K562 (cell line): ENCODE results near the gene TBATA. TPM values are rescaled to one million over a fixed set of nuclear protein-coding genes. Genes with fewer than 3 reads are reported as not detected.

Source experiments
- BHLHE40 ChIP-seq: IDR thresholded peaks from 2 replicates; pipeline ENCODE4 v1.6.1; 2011; ENCODE audit warnings: low read length, improper control_type of control experiment
- CREB3 ChIP-seq: fragments of 450-650 bp; conservative IDR thresholded peaks from 2 replicates; pipeline ENCODE4 v1.6.1; 2016; ENCODE audit warnings: missing genetic modification characterization, low read depth, mild to moderate bottlenecking, missing compliant biosample characterization, moderate library complexity
- CREBBP ChIP-seq: IDR thresholded peaks from one replicate; pipeline ENCODE4 v1.6.1; 2012; ENCODE audit warnings: low read depth, mild to moderate bottlenecking, control low read depth, inconsistent platforms, low read length
- ERF ChIP-seq: fragments of 450-650 bp; formaldehyde crosslinking; IDR thresholded peaks from 2 replicates; pipeline ENCODE4 v1.4.0; 2020; ENCODE audit warnings: mild to moderate bottlenecking, mixed read lengths
- MYBL2 ChIP-seq, 2 experiments: fragments of 450-650 bp in 1 of 2; sonication (generic) in 1 of 2; formaldehyde crosslinking in 1 of 2; IDR thresholded peaks; 2 replicates each; pipeline versions ENCODE4 v1.6.1 to v1.8.1; 2017 to 2022; ENCODE audit warnings: borderline replicate concordance in 1 of 2, inconsistent platforms in 1 of 2, low read depth in 1 of 2, mild to moderate bottlenecking in 1 of 2, missing genetic modification reagents in 1 of 2, moderate library complexity in 1 of 2
- NCOR1 ChIP-seq: fragments of 450-650 bp; IDR thresholded peaks from 2 replicates; pipeline ENCODE4 v1.6.1; 2016; ENCODE audit warnings: mild to moderate bottlenecking, moderate library complexity
- TBP ChIP-seq: optimal IDR thresholded peaks from 2 replicates; pipeline ENCODE3; 2011; ENCODE audit warnings: low read depth, low read length, improper control_type of control experiment
- WHSC1 ChIP-seq: IDR thresholded peaks from one replicate; pipeline ENCODE4 v1.6.1; 2012; ENCODE audit warnings: low read length, control low read depth, inconsistent platforms
- ZNF24 ChIP-seq: fragments of 450-650 bp; IDR thresholded peaks from 2 replicates; pipeline ENCODE4 v1.6.1; 2016
- ZNF263 ChIP-seq: sonication (generic); formaldehyde crosslinking; IDR thresholded peaks from 2 replicates; pipeline ENCODE4 v1.8.0; 2022; ENCODE audit warnings: mild to moderate bottlenecking, missing genetic modification reagents, borderline replicate concordance
- ZNF444 ChIP-seq: fragments of 250-450 bp; sonication (Bioruptor Pico); IDR thresholded peaks from 2 replicates; pipeline ENCODE4 v1.4.0; 2020; ENCODE audit warnings: mild to moderate bottlenecking, moderate library complexity
- polyA plus RNA-seq, 8 experiments: library from polyadenylated mRNA; depleted of rRNA in 4 of 8; stranded (reverse) in 5 of 8; unstranded in 3 of 8; fragments of >200 nt; fragmentation: Nextera tagmentation in 2 of 8; fragmentation: Illumina TruSeq in 1 of 8; extraction: Ambion mirVana in 2 of 8; extraction: Trizol in 1 of 8; gene quantifications; 2 replicates each; pipeline versions ENCODE4 v1.2.1 to v1.2.3, GENCODE V29; 2011 to 2014; ENCODE audit warnings: inconsistent platforms in 1 of 8, missing spikeins in 1 of 8
- total RNA-seq, 7 experiments: library from RNA; depleted of rRNA in 6 of 7; stranded (reverse); fragments of >200 nt in 6 of 7; fragmentation: Illumina TruSeq in 2 of 7; extraction: Trizol in 2 of 7; gene quantifications; 2 replicates each; pipeline versions ENCODE4 v1.2.1 to v1.2.3, GENCODE V29; 2011 to 2021; ENCODE audit warnings: low replicate concordance in 1 of 7
- TF ChIP-seq, protein P1 (sequence below): sonication (generic); IDR thresholded peaks from 2 replicates; pipeline ENCODE4 v1.6.1; 2016
- TF ChIP-seq, protein P2 (sequence below): fragments of 200-800 bp; sonication (Bioruptor generic); IDR thresholded peaks from 2 replicates; pipeline ENCODE4 v1.6.1; 2017; ENCODE audit warnings: missing genetic modification characterization, missing compliant biosample characterization
- TF ChIP-seq, protein P3 (sequence below), 2 experiments: fragments of 450-650 bp; IDR thresholded peaks; 2 replicates each; pipeline ENCODE4 v1.6.1; 2018; ENCODE audit warnings: mild to moderate bottlenecking in 2 of 2, low read depth in 1 of 2; ENCODE audit not compliant: partially characterized antibody in 2 of 2
- TF ChIP-seq, protein P4 (sequence below): fragments of 450-650 bp; formaldehyde crosslinking; IDR thresholded peaks from 2 replicates; pipeline ENCODE4 v1.4.0; 2020; ENCODE audit warnings: mild to moderate bottlenecking
- TF ChIP-seq, protein P5 (sequence below): fragments of 250-450 bp; sonication (Bioruptor Pico); IDR thresholded peaks from 2 replicates; pipeline ENCODE4 v1.5.0; 2022; ENCODE audit warnings: mild to moderate bottlenecking

Gene TBATA
- total and polyA plus RNA-seq, 9 of the 15 experiments (the other 6 are each of a cell fraction or from before 2014, with no cell fraction given): not detected

DNA sequence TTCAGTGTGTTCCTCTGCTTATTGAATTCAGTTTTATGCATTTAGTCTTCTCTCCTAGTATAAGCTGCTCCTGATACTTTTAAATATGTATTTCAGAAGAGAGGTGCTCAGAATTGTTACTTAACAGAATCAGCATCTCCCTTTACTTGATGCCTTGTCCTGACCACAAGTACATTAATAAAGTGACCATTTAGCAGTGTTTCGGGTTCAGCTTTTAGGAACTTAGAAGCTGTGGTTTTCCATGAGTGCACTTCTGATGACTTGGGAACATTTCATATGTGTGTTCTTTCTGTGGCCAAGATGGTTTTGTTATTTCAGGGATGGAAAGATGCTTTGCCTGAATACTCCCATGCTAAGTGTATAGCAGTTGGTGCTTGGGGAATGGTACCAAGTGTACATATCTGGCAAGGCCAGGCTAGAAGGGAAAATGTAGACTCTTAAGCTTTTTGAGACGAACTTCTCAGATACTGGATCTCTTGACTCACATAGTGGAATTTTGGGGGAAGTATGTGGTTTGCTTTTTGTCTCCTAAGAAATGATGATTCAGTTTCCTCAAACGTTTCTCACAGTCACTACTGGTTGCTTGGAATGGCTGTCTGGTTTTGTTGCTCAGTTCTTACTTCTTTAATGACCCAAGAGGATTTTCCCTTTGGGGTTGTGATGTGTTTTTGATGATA lies 47.8 kb upstream of the TBATA start (continued):
- TF ChIP-seq, protein P1, sequence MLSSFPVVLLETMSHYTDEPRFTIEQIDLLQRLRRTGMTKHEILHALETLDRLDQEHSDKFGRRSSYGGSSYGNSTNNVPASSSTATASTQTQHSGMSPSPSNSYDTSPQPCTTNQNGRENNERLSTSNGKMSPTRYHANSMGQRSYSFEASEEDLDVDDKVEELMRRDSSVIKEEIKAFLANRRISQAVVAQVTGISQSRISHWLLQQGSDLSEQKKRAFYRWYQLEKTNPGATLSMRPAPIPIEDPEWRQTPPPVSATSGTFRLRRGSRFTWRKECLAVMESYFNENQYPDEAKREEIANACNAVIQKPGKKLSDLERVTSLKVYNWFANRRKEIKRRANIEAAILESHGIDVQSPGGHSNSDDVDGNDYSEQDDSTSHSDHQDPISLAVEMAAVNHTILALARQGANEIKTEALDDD: no peak
- TF ChIP-seq WHSC1: no peak
- TF ChIP-seq NCOR1: no peak
- TF ChIP-seq, protein P2, sequence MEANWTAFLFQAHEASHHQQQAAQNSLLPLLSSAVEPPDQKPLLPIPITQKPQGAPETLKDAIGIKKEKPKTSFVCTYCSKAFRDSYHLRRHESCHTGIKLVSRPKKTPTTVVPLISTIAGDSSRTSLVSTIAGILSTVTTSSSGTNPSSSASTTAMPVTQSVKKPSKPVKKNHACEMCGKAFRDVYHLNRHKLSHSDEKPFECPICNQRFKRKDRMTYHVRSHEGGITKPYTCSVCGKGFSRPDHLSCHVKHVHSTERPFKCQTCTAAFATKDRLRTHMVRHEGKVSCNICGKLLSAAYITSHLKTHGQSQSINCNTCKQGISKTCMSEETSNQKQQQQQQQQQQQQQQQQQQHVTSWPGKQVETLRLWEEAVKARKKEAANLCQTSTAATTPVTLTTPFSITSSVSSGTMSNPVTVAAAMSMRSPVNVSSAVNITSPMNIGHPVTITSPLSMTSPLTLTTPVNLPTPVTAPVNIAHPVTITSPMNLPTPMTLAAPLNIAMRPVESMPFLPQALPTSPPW (CRISPR knock-in tag): no peak
- TF ChIP-seq, protein P3, sequence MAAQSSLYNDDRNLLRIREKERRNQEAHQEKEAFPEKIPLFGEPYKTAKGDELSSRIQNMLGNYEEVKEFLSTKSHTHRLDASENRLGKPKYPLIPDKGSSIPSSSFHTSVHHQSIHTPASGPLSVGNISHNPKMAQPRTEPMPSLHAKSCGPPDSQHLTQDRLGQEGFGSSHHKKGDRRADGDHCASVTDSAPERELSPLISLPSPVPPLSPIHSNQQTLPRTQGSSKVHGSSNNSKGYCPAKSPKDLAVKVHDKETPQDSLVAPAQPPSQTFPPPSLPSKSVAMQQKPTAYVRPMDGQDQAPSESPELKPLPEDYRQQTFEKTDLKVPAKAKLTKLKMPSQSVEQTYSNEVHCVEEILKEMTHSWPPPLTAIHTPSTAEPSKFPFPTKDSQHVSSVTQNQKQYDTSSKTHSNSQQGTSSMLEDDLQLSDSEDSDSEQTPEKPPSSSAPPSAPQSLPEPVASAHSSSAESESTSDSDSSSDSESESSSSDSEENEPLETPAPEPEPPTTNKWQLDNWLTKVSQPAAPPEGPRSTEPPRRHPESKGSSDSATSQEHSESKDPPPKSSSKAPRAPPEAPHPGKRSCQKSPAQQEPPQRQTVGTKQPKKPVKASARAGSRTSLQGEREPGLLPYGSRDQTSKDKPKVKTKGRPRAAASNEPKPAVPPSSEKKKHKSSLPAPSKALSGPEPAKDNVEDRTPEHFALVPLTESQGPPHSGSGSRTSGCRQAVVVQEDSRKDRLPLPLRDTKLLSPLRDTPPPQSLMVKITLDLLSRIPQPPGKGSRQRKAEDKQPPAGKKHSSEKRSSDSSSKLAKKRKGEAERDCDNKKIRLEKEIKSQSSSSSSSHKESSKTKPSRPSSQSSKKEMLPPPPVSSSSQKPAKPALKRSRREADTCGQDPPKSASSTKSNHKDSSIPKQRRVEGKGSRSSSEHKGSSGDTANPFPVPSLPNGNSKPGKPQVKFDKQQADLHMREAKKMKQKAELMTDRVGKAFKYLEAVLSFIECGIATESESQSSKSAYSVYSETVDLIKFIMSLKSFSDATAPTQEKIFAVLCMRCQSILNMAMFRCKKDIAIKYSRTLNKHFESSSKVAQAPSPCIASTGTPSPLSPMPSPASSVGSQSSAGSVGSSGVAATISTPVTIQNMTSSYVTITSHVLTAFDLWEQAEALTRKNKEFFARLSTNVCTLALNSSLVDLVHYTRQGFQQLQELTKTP (IDR thresholded peaks at IDR 0.05; ENCODE audit: low read depth in 1 of 2, partially characterized antibody in 2 of 2): no peak
- no peak for TF ChIP-seq TBP
- TF ChIP-seq MYBL2 (IDR thresholded peaks at IDR 0.05; ENCODE audit: low read depth): no peak
- TF ChIP-seq MYBL2 (CRISPR knock-in tag; IDR thresholded peaks at IDR 0.05; ENCODE audit: borderline replicate concordance): no peak
- TF ChIP-seq ERF (CRISPR knock-in tag): 0 out of 2 replicates have a peak, but pooled peaks have one; percentile 7
- TF ChIP-seq ZNF444 (CRISPR knock-in tag): no peak
- no peak for TF ChIP-seq BHLHE40
- no peak for TF ChIP-seq ZNF263
- TF ChIP-seq CREBBP: no peak
- no peak for TF ChIP-seq ZNF24
- TF ChIP-seq, protein P4, sequence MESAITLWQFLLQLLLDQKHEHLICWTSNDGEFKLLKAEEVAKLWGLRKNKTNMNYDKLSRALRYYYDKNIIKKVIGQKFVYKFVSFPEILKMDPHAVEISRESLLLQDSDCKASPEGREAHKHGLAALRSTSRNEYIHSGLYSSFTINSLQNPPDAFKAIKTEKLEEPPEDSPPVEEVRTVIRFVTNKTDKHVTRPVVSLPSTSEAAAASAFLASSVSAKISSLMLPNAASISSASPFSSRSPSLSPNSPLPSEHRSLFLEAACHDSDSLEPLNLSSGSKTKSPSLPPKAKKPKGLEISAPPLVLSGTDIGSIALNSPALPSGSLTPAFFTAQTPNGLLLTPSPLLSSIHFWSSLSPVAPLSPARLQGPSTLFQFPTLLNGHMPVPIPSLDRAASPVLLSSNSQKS (CRISPR knock-in tag): no peak
- TF ChIP-seq CREB3 (tag): no peak
- TF ChIP-seq, protein P5, sequence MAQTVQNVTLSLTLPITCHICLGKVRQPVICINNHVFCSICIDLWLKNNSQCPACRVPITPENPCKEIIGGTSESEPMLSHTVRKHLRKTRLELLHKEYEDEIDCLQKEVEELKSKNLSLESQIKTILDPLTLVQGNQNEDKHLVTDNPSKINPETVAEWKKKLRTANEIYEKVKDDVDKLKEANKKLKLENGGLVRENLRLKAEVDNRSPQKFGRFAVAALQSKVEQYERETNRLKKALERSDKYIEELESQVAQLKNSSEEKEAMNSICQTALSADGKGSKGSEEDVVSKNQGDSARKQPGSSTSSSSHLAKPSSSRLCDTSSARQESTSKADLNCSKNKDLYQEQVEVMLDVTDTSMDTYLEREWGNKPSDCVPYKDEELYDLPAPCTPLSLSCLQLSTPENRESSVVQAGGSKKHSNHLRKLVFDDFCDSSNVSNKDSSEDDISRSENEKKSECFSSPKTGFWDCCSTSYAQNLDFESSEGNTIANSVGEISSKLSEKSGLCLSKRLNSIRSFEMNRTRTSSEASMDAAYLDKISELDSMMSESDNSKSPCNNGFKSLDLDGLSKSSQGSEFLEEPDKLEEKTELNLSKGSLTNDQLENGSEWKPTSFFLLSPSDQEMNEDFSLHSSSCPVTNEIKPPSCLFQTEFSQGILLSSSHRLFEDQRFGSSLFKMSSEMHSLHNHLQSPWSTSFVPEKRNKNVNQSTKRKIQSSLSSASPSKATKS: no peak
